IPS-18a (cell line): ENCODE measurements around the gene USP32.

Experiments
- H3K27ac ChIP-seq: one replicate; pipeline ENCODE4 v1.5.1; 2013; ENCODE audit warnings: low read length
- H3K27me3 ChIP-seq: one replicate; pipeline ENCODE4 v1.6.1; 2013; ENCODE audit warnings: mild to moderate bottlenecking, low read length; ENCODE audit not compliant: control insufficient read depth, insufficient read depth
- H3K36me3 ChIP-seq: one replicate; pipeline ENCODE4 v1.6.1; 2013; ENCODE audit warnings: low read depth, low read length; ENCODE audit not compliant: control insufficient read depth
- H3K4me1 ChIP-seq: one replicate; pipeline ENCODE4 v1.6.1; 2013; ENCODE audit warnings: low read depth, low read length; ENCODE audit not compliant: control insufficient read depth
- H3K4me3 ChIP-seq: one replicate; pipeline ENCODE4 v1.5.1; 2013; ENCODE audit warnings: low read length
- H3K9ac ChIP-seq: one replicate; pipeline ENCODE4 v1.6.1; 2013; ENCODE audit warnings: mild to moderate bottlenecking, low read length, moderate library complexity
- H3K9me3 ChIP-seq: one replicate; pipeline ENCODE4 v1.6.1; 2013; ENCODE audit warnings: low read depth, low read length; ENCODE audit not compliant: control insufficient read depth

The USP32 gene

GRCh38 chr17:60283816-60284215 is 108.1 kb downstream of the USP32 start:
- Histone ChIP-seq H3K4me1 (no peaks in the 10 kb centered on the region), H3K27me3 (no peaks in the 10 kb centered on the region), H3K36me3 (peaks cover 10% of the 10 kb centered on the region), H3K9ac (no peak overlapping the region), H3K27ac (no peak overlapping the region), H3K9me3 (no peaks in the 10 kb centered on the region), H3K4me3 (no peak overlapping the region)

GRCh38 chr17:60280673-60281072 is 111.3 kb downstream of the USP32 start:
- H3K27ac ChIP-seq = no peak overlapping the region
- no peak overlapping the region for H3K9ac ChIP-seq
- H3K9me3 ChIP-seq = no peaks in the 10 kb centered on the region
- H3K36me3 ChIP-seq = peaks cover 4% of the 10 kb centered on the region
- H3K4me3 ChIP-seq = no peak overlapping the region
- H3K4me1 ChIP-seq = no peaks in the 10 kb centered on the region
- H3K27me3 ChIP-seq = no peaks in the 10 kb centered on the region

GRCh38 chr17:60278237-60278636 is 113.7 kb downstream of the USP32 start:
- H3K27ac ChIP-seq = no peak overlapping the region
- H3K4me3 ChIP-seq = no peak overlapping the region
- no peaks in the 10 kb centered on the region for H3K9me3 ChIP-seq
- H3K9ac ChIP-seq = no peak overlapping the region
- no peaks in the 10 kb centered on the region for H3K4me1 ChIP-seq
- H3K36me3 ChIP-seq = no peaks in the 10 kb centered on the region
- H3K27me3 ChIP-seq = no peaks in the 10 kb centered on the region

GRCh38 chr17:60277258-60277657 is 114.7 kb downstream of the USP32 start:
- Histone ChIP-seq H3K36me3 (no peaks in the 10 kb centered on the region), H3K27ac (no peak overlapping the region), H3K4me3 (no peak overlapping the region), H3K9ac (no peak overlapping the region), H3K27me3 (no peaks in the 10 kb centered on the region), H3K9me3 (no peaks in the 10 kb centered on the region), H3K4me1 (no peaks in the 10 kb centered on the region)

GRCh38 chr17:60269417-60269816 is 122.5 kb downstream of the USP32 start:
- no peak overlapping the region for H3K4me3 ChIP-seq
- H3K36me3 ChIP-seq = peaks cover 18% of the 10 kb centered on the region
- H3K9ac ChIP-seq = no peak overlapping the region

GRCh38 chr17:60260540-60260939 is 131.4 kb downstream of the USP32 start:
- Histone ChIP-seq H3K9ac (no peak overlapping the region), H3K4me1 (peaks cover 4% of the 10 kb centered on the region), H3K27ac (no peak overlapping the region), H3K4me3 (no peak overlapping the region), H3K36me3 (peaks cover 23% of the 10 kb centered on the region), H3K9me3 (no peaks in the 10 kb centered on the region), H3K27me3 (no peaks in the 10 kb centered on the region)

More at GRCh38 chr17:60269417-60269816, 122.5 kb downstream of the USP32 start:
- Histone ChIP-seq H3K9me3 (no peaks in the 10 kb centered on the region), H3K27ac (no peak overlapping the region), H3K4me1 (no peaks in the 10 kb centered on the region), H3K27me3 (no peaks in the 10 kb centered on the region)

GRCh38 chr17:60258313-60258712 is 133.6 kb downstream of the USP32 start:
- peaks cover 23% of the 10 kb centered on the region for H3K36me3 ChIP-seq
- peaks cover 4% of the 10 kb centered on the region for H3K4me1 ChIP-seq
- no peak overlapping the region for H3K27ac ChIP-seq
- H3K4me3 ChIP-seq = no peak overlapping the region
- no peaks in the 10 kb centered on the region for H3K9me3 ChIP-seq
- no peak overlapping the region for H3K9ac ChIP-seq
- H3K27me3 ChIP-seq = no peaks in the 10 kb centered on the region

GRCh38 chr17:60256174-60256573 is 135.8 kb downstream of the USP32 start:
- no peaks in the 10 kb centered on the region for H3K27me3 ChIP-seq
- peaks cover 35% of the 10 kb centered on the region for H3K36me3 ChIP-seq
- no peak overlapping the region for H3K9ac ChIP-seq
- H3K9me3 ChIP-seq = no peaks in the 10 kb centered on the region
- no peak overlapping the region for H3K27ac ChIP-seq
- no peak overlapping the region for H3K4me3 ChIP-seq
- H3K4me1 ChIP-seq = peaks cover 4% of the 10 kb centered on the region

GRCh38 chr17:60253048-60253447 is 138.9 kb downstream of the USP32 start:
- Histone ChIP-seq H3K36me3 (peaks cover 42% of the 10 kb centered on the region), H3K27me3 (no peaks in the 10 kb centered on the region), H3K27ac (no peak overlapping the region), H3K9ac (no peak overlapping the region), H3K4me1 (no peaks in the 10 kb centered on the region), H3K4me3 (no peak overlapping the region), H3K9me3 (no peaks in the 10 kb centered on the region)

GRCh38 chr17:60252459-60252858 is 139.5 kb downstream of the USP32 start:
- H3K27me3 ChIP-seq = no peaks in the 10 kb centered on the region
- peaks cover 40% of the 10 kb centered on the region for H3K36me3 ChIP-seq
- no peak overlapping the region for H3K27ac ChIP-seq
- H3K9me3 ChIP-seq = no peaks in the 10 kb centered on the region
- H3K4me1 ChIP-seq = no peaks in the 10 kb centered on the region
- H3K9ac ChIP-seq = no peak overlapping the region
- no peak overlapping the region for H3K4me3 ChIP-seq

GRCh38 chr17:60249290-60249826 is 142.6 kb downstream of the USP32 start:
- H3K9ac ChIP-seq = no peak overlapping the region

GRCh38 chr17:60248618-60249289 is 143.2 kb downstream of the USP32 start:
- Histone ChIP-seq H3K4me3 (no peak overlapping the region), H3K9ac (no peak overlapping the region), H3K36me3 (peaks cover 24% of the 10 kb centered on the region), H3K9me3 (no peaks in the 10 kb centered on the region), H3K27ac (no peak overlapping the region), H3K27me3 (no peaks in the 10 kb centered on the region), H3K4me1 (no peaks in the 10 kb centered on the region)

More at GRCh38 chr17:60249290-60249826, 142.6 kb downstream of the USP32 start:
- H3K4me1 ChIP-seq = no peaks in the 10 kb centered on the region
- H3K36me3 ChIP-seq = peaks cover 30% of the 10 kb centered on the region
- H3K27ac ChIP-seq = no peak overlapping the region
- H3K4me3 ChIP-seq = no peak overlapping the region
- H3K9me3 ChIP-seq = no peaks in the 10 kb centered on the region
- no peaks in the 10 kb centered on the region for H3K27me3 ChIP-seq
